Measurements from ENCODE around the gene FAM89B.
A peak's percentile ranks its signal among the peaks of the same experiment; 100 is the strongest.
"Not testable (repeated sequence)": the region's sequence is repeated elsewhere in the genome, so short reads cannot be mapped to it uniquely, and the experiment has no call there.

Gene FAM89B

DNA sequence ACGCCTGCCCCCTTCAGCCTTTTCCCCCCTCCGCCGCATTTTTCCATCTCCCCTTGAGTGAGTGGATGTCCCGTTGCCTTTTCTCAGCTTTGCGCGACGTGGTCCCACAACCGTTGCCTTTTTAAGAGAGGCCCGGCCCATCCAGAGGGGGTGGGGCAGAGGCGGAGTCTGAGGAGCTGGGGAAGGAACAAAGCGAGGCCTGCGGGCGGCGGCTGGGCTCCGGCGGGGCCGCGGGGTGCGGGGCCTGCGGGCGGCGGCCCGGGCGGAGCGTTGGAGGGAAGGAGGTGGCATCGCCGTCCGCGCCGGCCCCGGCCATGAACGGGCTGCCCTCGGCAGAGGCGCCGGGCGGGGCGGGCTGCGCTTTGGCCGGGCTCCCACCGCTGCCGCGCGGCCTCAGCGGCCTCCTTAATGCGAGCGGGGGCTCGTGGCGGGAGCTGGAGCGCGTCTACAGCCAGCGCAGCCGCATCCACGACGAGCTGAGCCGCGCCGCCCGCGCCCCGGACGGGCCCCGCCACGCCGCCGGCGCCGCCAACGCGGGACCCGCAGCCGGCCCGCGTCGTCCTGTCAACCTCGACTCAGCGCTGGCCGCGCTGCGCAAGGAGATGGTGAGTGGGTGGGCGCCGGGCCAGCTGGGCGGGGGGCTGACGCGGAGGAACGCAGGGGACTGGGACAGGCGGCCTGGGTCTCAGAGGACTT lies at the start of gene FAM89B:
Gene FAM89B, plus strand, starts transcription at position 183 of the 696 bp plus-strand sequence. Its CDS starts 132 bp downstream, at position 315.
- TF ChIP-seq, protein P1, sequence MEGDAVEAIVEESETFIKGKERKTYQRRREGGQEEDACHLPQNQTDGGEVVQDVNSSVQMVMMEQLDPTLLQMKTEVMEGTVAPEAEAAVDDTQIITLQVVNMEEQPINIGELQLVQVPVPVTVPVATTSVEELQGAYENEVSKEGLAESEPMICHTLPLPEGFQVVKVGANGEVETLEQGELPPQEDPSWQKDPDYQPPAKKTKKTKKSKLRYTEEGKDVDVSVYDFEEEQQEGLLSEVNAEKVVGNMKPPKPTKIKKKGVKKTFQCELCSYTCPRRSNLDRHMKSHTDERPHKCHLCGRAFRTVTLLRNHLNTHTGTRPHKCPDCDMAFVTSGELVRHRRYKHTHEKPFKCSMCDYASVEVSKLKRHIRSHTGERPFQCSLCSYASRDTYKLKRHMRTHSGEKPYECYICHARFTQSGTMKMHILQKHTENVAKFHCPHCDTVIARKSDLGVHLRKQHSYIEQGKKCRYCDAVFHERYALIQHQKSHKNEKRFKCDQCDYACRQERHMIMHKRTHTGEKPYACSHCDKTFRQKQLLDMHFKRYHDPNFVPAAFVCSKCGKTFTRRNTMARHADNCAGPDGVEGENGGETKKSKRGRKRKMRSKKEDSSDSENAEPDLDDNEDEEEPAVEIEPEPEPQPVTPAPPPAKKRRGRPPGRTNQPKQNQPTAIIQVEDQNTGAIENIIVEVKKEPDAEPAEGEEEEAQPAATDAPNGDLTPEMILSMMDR (IDR thresholded peaks at IDR 0.05): no peak
- DNase-seq (ENCODE audit: low spot score): peak; percentile 94
- Histone ChIP-seq H3K27ac (peak within 1 kb of the TSS; percentile 86 to 100), H3K4me3 (peak within 1 kb of the TSS; percentile 98)

DNA sequence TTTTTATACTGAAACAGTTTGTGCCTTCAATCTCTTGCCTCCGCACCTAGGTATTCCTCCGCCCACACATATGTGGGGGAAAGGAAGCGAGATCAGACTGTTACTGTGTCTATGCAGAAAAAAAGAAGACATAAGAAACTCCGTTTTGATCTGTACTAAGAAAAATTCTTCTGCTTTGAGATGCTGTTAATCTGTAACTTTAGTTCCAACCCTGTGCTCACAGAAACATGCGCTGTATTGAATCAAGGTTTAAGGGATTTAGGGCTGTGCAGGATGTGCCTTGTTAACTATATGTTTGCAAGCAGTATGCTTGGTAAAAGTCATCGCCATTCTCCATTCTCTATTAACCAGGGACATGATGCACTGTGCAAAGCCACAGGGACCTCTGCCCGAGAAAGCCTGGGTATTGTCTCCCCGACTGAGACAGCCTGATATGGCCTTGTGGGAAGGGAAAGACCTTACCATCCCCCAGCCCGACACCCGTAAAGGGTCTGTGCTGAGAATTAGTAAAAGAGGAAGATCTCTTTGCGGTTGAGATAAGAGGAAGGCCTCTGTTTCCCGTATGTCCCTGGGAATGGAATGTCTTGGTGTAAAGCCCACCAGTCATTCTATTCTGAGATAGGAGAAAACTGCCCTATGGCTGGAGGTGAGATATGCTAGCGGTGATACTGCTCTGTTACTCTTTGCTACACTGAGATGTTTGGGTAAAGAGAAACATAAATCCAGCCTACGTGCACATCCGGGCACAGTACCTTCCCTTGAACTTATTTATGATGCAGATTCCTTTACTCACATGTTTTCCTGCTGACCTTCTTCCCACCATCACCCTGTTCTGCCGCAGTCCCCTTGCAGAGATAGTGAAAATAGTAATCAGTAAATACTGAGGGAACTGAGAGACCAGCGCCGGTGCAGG lies 49.4 kb upstream of the FAM89B start:
- not testable (repeated sequence) for DNase-seq (ENCODE audit: low spot score); H3K4me3 ChIP-seq; H3K27ac ChIP-seq

DNA sequence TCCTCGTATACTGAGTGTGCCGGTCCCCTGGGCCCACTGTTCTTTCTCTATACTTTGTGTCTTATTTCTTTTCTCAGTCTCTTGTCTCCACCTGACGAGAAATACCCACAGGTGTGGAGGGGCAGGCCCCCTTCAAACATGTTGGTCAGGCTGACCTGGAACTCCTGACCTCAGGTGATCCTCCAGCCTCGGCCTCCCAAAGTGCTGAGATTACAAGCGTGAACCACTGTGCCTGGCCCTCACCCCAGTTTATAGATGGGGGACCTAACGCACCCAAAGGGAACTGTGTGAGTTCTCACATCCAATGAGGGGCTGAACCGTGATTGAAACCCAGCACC lies 48.7 kb upstream of the FAM89B start:
- not testable (repeated sequence) for H3K4me3 ChIP-seq; DNase-seq (ENCODE audit: low spot score)
- H3K27ac ChIP-seq: peak overlapping the region in 1 of 2 donors; percentile 79

DNA sequence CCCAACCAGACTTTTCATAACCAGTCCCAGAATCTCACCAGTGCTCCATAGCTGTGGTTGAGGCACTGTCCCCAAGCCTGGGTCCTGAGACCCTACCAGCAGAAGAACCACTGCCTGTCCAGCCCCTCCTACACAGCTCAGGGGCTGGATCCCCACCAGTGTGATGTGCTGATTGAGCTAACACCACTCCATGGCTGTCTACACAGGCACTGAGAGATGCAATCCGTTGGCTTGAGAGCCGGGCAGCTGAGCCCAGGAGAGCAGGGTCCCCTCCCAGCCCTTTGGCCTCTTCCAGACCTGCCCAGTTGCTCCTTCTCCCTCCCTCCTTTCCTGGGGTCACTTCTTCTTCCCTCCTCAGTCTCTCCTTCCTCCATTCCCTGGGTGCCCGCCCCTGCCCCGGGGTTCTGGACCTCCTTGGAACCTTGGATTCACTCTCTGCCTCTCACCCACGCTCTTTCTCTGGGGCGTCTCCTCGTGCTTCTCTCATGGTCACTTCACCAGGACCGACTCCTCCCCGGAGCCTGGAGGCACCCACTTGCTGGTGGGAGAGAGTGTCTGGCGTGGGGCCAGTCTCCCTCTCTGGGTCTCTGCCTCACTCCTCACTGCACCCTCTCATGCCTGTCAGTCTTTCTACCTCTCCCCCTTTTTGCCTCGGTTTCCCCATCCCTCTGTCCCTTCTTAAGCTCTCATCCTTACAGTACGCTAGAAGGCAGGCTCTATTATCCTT lies 48.2 kb upstream of the FAM89B start:
- Histone ChIP-seq H3K4me3 (peak overlapping the region; percentile 88), H3K27ac (peak overlapping the region; percentile 48 to 79)
- TF ChIP-seq, protein P1 (IDR thresholded peaks at IDR 0.05): no peak
- DNase-seq (ENCODE audit: low spot score): no peak

DNA sequence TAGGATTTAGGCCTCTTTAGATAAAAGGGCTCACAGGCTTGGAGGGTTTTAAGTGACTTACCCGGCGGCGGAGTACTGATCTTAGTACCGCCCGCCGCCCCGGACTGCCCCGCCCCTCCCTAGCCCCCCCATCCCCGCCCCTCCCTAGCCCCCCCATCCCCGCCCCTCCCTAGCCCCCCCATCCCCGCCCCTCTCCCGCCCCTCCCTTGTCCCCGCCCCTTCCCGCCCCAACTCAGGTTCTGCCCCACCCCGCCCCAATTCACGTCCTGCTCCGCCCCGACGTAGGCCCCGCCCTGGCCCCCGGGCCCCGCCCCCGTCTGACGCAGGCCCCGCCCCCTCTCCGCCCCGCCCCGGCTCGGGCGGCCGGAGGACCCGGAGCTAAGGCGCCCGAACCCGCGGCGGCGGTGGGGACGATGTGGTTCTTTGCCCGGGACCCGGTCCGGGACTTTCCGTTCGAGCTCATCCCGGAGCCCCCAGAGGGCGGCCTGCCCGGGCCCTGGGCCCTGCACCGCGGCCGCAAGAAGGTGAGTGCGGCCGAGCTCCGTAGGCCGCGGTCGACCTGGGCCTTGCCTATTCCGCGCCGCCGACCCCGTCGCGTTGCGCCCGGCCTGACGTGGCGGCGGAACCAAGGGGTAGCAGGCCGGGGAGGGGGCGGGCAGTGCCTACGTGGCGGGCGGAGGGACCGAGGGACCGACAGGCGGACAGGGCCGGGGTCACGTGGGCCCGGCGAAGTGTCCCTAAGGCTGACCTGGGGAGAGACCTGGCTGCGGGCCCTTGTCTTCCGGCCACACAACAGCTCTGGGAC lies 47.4 kb upstream of the FAM89B start, which contains the start of gene SCYL1:
Gene SCYL1, plus strand, starts transcription at position 343 of the 805 bp plus-strand sequence. Its CDS starts 71 bp downstream, at position 414.
- peak; percentile 89 for DNase-seq (ENCODE audit: low spot score)
- Histone ChIP-seq H3K27ac (peak within 1 kb of the TSS; percentile 90 to 92), H3K4me3 (peak within 1 kb of the TSS; percentile 88)
- TF ChIP-seq, protein P1 (IDR thresholded peaks at IDR 0.05): no peak

DNA sequence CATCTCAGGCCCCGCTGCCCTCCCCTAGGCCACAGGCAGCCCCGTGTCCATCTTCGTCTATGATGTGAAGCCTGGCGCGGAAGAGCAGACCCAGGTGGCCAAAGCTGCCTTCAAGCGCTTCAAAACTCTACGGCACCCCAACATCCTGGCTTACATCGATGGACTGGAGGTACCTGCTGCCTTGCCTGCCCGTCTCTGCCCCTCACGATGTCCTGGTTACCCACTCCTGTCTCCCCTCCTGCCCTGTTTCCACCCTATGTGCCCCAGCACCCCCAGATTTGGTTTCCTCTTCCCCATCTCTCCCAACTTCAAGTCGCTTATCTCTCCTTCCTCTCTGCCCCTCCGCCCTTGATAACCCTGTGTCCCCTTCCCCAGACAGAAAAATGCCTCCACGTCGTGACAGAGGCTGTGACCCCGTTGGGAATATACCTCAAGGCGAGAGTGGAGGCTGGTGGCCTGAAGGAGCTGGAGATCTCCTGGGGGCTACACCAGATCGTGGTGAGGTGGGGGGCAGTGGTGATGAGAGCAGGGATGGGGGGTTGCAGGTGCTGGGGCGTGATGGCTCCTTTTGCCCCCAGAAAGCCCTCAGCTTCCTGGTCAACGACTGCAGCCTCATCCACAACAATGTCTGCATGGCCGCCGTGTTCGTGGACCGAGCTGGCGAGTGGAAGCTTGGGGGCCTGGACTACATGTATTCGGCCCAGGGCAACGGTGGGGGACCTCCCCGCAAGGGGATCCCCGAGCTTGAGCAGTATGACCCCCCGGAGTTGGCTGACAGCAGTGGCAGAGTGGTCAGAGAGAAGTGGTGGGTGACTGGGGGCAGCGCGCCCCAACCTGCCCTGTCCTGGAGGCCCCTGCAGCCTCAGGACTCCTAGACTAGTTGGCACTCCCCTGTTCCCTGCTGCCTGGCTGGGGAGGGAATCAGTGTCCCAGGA lies 46.5 kb upstream of the FAM89B start:
- no peak for DNase-seq (ENCODE audit: low spot score)
- peak overlapping the region; percentile 88 for H3K4me3 ChIP-seq
- TF ChIP-seq, protein P1 (IDR thresholded peaks at IDR 0.05): no peak
- H3K27ac ChIP-seq: peak overlapping the region; percentile 90 to 92

Measured in coronary artery (tissue), 2 donors.